ENCODE measurements around the gene GSC2.

The GSC2 gene

GRCh38 chr22:19178657-19179496, 28.8 kb upstream of the GSC2 start, which contains the start of gene SLC25A1:
TSS of gene SLC25A1 (minus strand) at chr22:19178736. CDS start at chr22:19178673, 63 bp downstream.
- ChIA-PET POLR2A (interaction anchor here (1.6 kb wide), 1 partner anchor 253 kb away, joined by 4 read pairs; the partner anchor contains the start of gene HIRA), CTCF (interaction anchor here (0.7 to 3.2 kb wide), 27 partner anchors 9 to 452 kb away, joined by 3 to 37 read pairs (median 5); partner anchors contain the start of genes C22orf39, CDC45, CLTCL1 and ESS2)
- peak; percentile 97 for DNase-seq (ENCODE audit: extremely low spot score)
- TF ChIP-seq CTCF (IDR thresholded peaks at IDR 0.05; ENCODE audit: control extremely low read depth, extremely low read depth, low read depth, missing control alignments) = no peak

GRCh38 chr22:19178065-19178656, 28.1 kb upstream of the GSC2 start:
- CTCF ChIA-PET = interaction anchor here (0.9 to 3.2 kb wide), 17 partner anchors 10 to 453 kb away, joined by 3 to 37 read pairs (median 6); partner anchors contain the start of genes CDC45 and ESS2
- TF ChIP-seq CTCF (IDR thresholded peaks at IDR 0.05; ENCODE audit: control extremely low read depth, extremely low read depth, low read depth, missing control alignments) = no peak
- POLR2A ChIA-PET = interaction anchor here (1.6 kb wide), 1 partner anchor 253 kb away, joined by 4 read pairs; the partner anchor contains the start of gene HIRA
- DNase-seq (ENCODE audit: extremely low spot score) = peak; percentile 63

- POLR2A ChIA-PET = no interaction called here
- CTCF ChIA-PET = interaction anchor here (3.2 kb wide), 1 partner anchor 454 kb away, joined by 37 read pairs; no protein-coding TSS in a partner anchor
- no peak for DNase-seq (ENCODE audit: extremely low spot score)
- TF ChIP-seq CTCF (IDR thresholded peaks at IDR 0.05; ENCODE audit: control extremely low read depth, extremely low read depth, low read depth, missing control alignments) = no peak
Observed at GRCh38 chr22:19177164-19178064, 27.3 kb upstream of the GSC2 start.

GRCh38 chr22:19176732-19177131, 26.6 kb upstream of the GSC2 start:
- no peak for DNase-seq (ENCODE audit: extremely low spot score)
- ChIA-PET CTCF (no interaction called here), POLR2A (no interaction called here)
- no peak for TF ChIP-seq CTCF (IDR thresholded peaks at IDR 0.05; ENCODE audit: control extremely low read depth, extremely low read depth, low read depth, missing control alignments)

GRCh38 chr22:19176175-19176643, 26.1 kb upstream of the GSC2 start:
- TF ChIP-seq CTCF (IDR thresholded peaks at IDR 0.05; ENCODE audit: control extremely low read depth, extremely low read depth, low read depth, missing control alignments) = no peak
- ChIA-PET POLR2A (no interaction called here), CTCF (no interaction called here)
- no peak for DNase-seq (ENCODE audit: extremely low spot score)

Measured in GM10248 (cell line).